Stomach (tissue), 9 donors: ENCODE data around the gene ITPR1. TPM values are rescaled to one million over a fixed set of nuclear protein-coding genes. Genes with fewer than 3 reads are reported as not detected.
A peak's percentile ranks its signal among the peaks of the same experiment; 100 is the strongest.

Experiments
- DNase-seq, 2 donors: peaks; one replicate each; pipeline versions ENCODE4 v3.0.0 to v3.0.0-alpha.2; 2013 to 2019
- H3K27ac ChIP-seq, 5 donors: fragments of 200-600 bp in 4 of 5; sonication (generic) in 4 of 5; one replicate each; pipeline ENCODE4 v1.5.1; 2013 to 2019; ENCODE audit warnings: mild to moderate bottlenecking in 1 of 5, moderate library complexity in 1 of 5
- H3K27me3 ChIP-seq, 3 donors: fragments of 200-600 bp; sonication (generic); one replicate each; pipeline ENCODE4 v1.5.1; 2017 to 2019; ENCODE audit warnings: mixed run types in 1 of 3
- H3K36me3 ChIP-seq, 4 donors: fragments of 200-600 bp; sonication (generic); 1 replicate in 3 of 4; 2 replicates in 1 of 4; pipeline ENCODE4 v1.5.1; 2016 to 2019
- H3K4me1 ChIP-seq, 4 donors: fragments of 200-600 bp; sonication (generic); one replicate each; pipeline ENCODE4 v1.5.1; 2016 to 2019
- H3K4me3 ChIP-seq, 4 donors: fragments of 200-600 bp; sonication (generic) in 3 of 4; one replicate each; pipeline ENCODE4 v1.5.1; 2016 to 2019; ENCODE audit warnings: mild to moderate bottlenecking in 1 of 4
- H3K9me3 ChIP-seq, 4 donors: fragments of 200-600 bp; sonication (generic); one replicate each; pipeline ENCODE4 v1.5.1; 2016 to 2019
- CTCF ChIP-seq, 7 experiments: fragments of 450-650 bp in 4 of 7; fragments of 200-600 bp in 3 of 7; sonication (generic) in 3 of 7; IDR thresholded peaks; one replicate each; pipeline ENCODE4 v1.5.1; 2016 to 2019; ENCODE audit warnings: antibody characterized with exemption in 7 of 7, control low read depth in 2 of 7, mild to moderate bottlenecking in 1 of 7
- EP300 ChIP-seq: sonication (generic); formaldehyde crosslinking; IDR thresholded peaks from one replicate; pipeline ENCODE4 v1.6.1; 2017; ENCODE audit warnings: antibody characterized with exemption
- POLR2A ChIP-seq, 4 donors: fragments of 450-650 bp; IDR thresholded peaks; one replicate each; pipeline ENCODE4 v1.6.1; 2016; ENCODE audit warnings: antibody characterized with exemption in 4 of 4, control low read depth in 2 of 4, mild to moderate bottlenecking in 1 of 4, moderate library complexity in 1 of 4
- POLR2AphosphoS5 ChIP-seq, 3 donors: sonication (generic); formaldehyde crosslinking; IDR thresholded peaks; one replicate each; pipeline ENCODE4 v1.6.1; 2016; ENCODE audit warnings: antibody characterized with exemption in 3 of 3
- WGBS, 5 donors: extraction: QIAGEN DNeasy Blood & Tissue Kit in 3 of 5; methylation state at CpG; one replicate each; pipeline versions ENCODE4 v1.1.5 to v1.1.7; 2013 to 2018; 5-methylcytosine and 5-hydroxymethylcytosine counted together
- intact Hi-C: fragments of 100-400 bp; cut with DNase I; formaldehyde crosslinking; loops from one replicate; pipeline ENCODE4 v1.15.1; 2023; ENCODE audit warnings: low total_unique reads
- polyA plus RNA-seq, 3 donors: library from polyadenylated mRNA; stranded (reverse); fragments of 200-250 nt; gene quantifications; one replicate each; pipeline ENCODE4 v1.2.3, GENCODE V29; 2013
- total RNA-seq, 5 donors: library from RNA; depleted of rRNA; stranded (reverse); fragments of >200 nt; gene quantifications; one replicate each; pipeline versions ENCODE4 v1.1.0 to v1.2.3, GENCODE V29; 2014 to 2016
- donor health status: healthy with polysubstance abuse.
- donor health status: Bipolar disorder and iron deficiency.
- donor health status: healthy.

The ITPR1 gene
- total and polyA plus RNA-seq, 8 donors, result 6.6 to 192 (median 32.9) TPM

GRCh38 chr3:4820296-4821121 is 327.4 kb downstream of the ITPR1 start:
- 89 to 93% (median 91%) methylated on average over 16 to 17 of the region's 17 CpGs for WGBS, 5 donors
- Histone ChIP-seq H3K27ac (peak overlapping the region in 1 of 5 donors; percentile 34), H3K9me3 (peaks cover 0 to 8% (median 2%) of the 10 kb centered on the region in 4 donors), H3K4me1 (peaks cover under 1 to 18% (median 12%) of the 10 kb centered on the region in 4 donors), H3K4me3 (no peak overlapping the region), H3K27me3 (no peaks in the 10 kb centered on the region), H3K36me3 (peaks cover 11 to 77% (median 65%) of the 10 kb centered on the region in 4 donors)
- DNase-seq, result no peak
- TF ChIP-seq POLR2AphosphoS5 (IDR thresholded peaks at IDR 0.05) (no peak), CTCF (IDR thresholded peaks at IDR 0.05) (no peak), POLR2A (IDR thresholded peaks at IDR 0.05) (no peak), EP300 (no peak)
- intact Hi-C loops, result no loop called here

- Histone ChIP-seq H3K9me3 (peaks cover 0 to 8% (median 2%) of the 10 kb centered on the region in 4 donors), H3K4me3 (no peak overlapping the region), H3K27me3 (no peaks in the 10 kb centered on the region), H3K36me3 (peaks cover 7 to 73% (median 58%) of the 10 kb centered on the region in 4 donors), H3K4me1 (peaks cover 8 to 26% (median 20%) of the 10 kb centered on the region in 4 donors), H3K27ac (peak overlapping the region in 2 of 5 donors; percentile 4 to 44)
- no peak for TF ChIP-seq CTCF (IDR thresholded peaks at IDR 0.05)
- 77 to 92% (median 88%) methylated on average over 2 of the region's 2 CpGs for WGBS, 5 donors
- intact Hi-C loops, result no loop called here
- no peak for DNase-seq
Observed at GRCh38 chr3:4821338-4821737, 328.2 kb downstream of the ITPR1 start.

- H3K36me3 ChIP-seq, result peaks cover 6 to 67% (median 52%) of the 10 kb centered on the region in 4 donors
- H3K4me3 ChIP-seq, result no peak overlapping the region
- peak; percentile 43 to 66 for DNase-seq
- peaks cover 15 to 32% (median 27%) of the 10 kb centered on the region in 4 donors for H3K4me1 ChIP-seq
- intact Hi-C loops, result no loop called here
- H3K27me3 ChIP-seq, result no peaks in the 10 kb centered on the region
- TF ChIP-seq CTCF (IDR thresholded peaks at IDR 0.05) (no peak), POLR2AphosphoS5 (IDR thresholded peaks at IDR 0.05) (peak in 1 of 3 donors; percentile 27), POLR2A (IDR thresholded peaks at IDR 0.05) (no peak), EP300 (no peak)
- 65 to 86% (median 78%) methylated on average over 11 of the region's 11 CpGs for WGBS, 5 donors
- peak overlapping the region in 2 of 5 donors; percentile 4 to 44 for H3K27ac ChIP-seq
- peaks cover 0 to 5% (median 1%) of the 10 kb centered on the region in 4 donors for H3K9me3 ChIP-seq
Observed at GRCh38 chr3:4821975-4822374, 328.8 kb downstream of the ITPR1 start.

GRCh38 chr3:4822568-4822967 is 329.4 kb downstream of the ITPR1 start:
- intact Hi-C loops, result no loop called here
- Histone ChIP-seq H3K27ac (peak overlapping the region in 2 of 5 donors; percentile 10 to 44), H3K4me3 (no peak overlapping the region), H3K9me3 (no peaks in the 10 kb centered on the region), H3K27me3 (no peaks in the 10 kb centered on the region), H3K36me3 (peaks cover 6 to 61% (median 46%) of the 10 kb centered on the region in 4 donors), H3K4me1 (peaks cover 15 to 37% (median 32%) of the 10 kb centered on the region in 4 donors)
- DNase-seq, result no peak
- 89 to 97% (median 97%) methylated on average over 6 of the region's 6 CpGs for WGBS, 5 donors
- no peak for TF ChIP-seq CTCF (IDR thresholded peaks at IDR 0.05)
- no peak for TF ChIP-seq POLR2AphosphoS5 (IDR thresholded peaks at IDR 0.05)
- no peak for TF ChIP-seq POLR2A (IDR thresholded peaks at IDR 0.05)
- TF ChIP-seq EP300, result no peak
